Gastrocnemius medialis (tissue), 4 donors: Measurements from ENCODE around the gene KCNAB1. TPM values are rescaled to one million over a fixed set of nuclear protein-coding genes. Genes with fewer than 3 reads are reported as not detected.

ENCODE experiments used
- ATAC-seq, 2 donors: fragments of 150-250 bp; one replicate each; pipeline ENCODE4 v1.9.1; 2016
- DNase-seq, 2 donors: peaks; one replicate each; pipeline ENCODE4 v3.0.0-alpha.2; 2019
- H3K27ac ChIP-seq, 4 donors: fragments of 200-600 bp; sonication (generic); 1 replicate in 1 of 4; 2 replicates in 3 of 4; pipeline ENCODE4 v1.5.1; 2016 to 2018; ENCODE audit warnings: mild to moderate bottlenecking in 2 of 4, moderate library complexity in 1 of 4
- H3K27me3 ChIP-seq, 3 donors: fragments of 200-600 bp; sonication (generic) in 2 of 3; 1 replicate in 1 of 3; 2 replicates in 2 of 3; pipeline versions ENCODE4 v1.5.1 to v1.6.0; 2016 to 2019; ENCODE audit warnings: mild to moderate bottlenecking in 1 of 3, moderate library complexity in 1 of 3
- H3K36me3 ChIP-seq, 2 donors: fragments of 200-600 bp; sonication (generic) in 1 of 2; one replicate each; pipeline ENCODE4 v1.5.1; 2017 to 2018
- H3K4me1 ChIP-seq, 2 donors: fragments of 200-600 bp; sonication (generic) in 1 of 2; one replicate each; pipeline ENCODE4 v1.5.1; 2016 to 2017; ENCODE audit warnings: mild to moderate bottlenecking in 2 of 2
- H3K4me3 ChIP-seq, 4 donors: fragments of 200-600 bp; sonication (generic) in 3 of 4; 1 replicate in 1 of 4; 2 replicates in 3 of 4; pipeline ENCODE4 v1.5.1; 2016 to 2019; ENCODE audit warnings: mild to moderate bottlenecking in 2 of 4
- H3K9me3 ChIP-seq, 3 donors: fragments of 200-600 bp; sonication (generic) in 2 of 3; 1 replicate in 1 of 3; 2 replicates in 2 of 3; pipeline ENCODE4 v1.5.1; 2016 to 2019
- POLR2A ChIP-seq, 2 donors: fragments of 450-650 bp; IDR thresholded peaks; one replicate each; pipeline ENCODE4 v1.6.1; 2017; ENCODE audit warnings: antibody characterized with exemption in 2 of 2, mild to moderate bottlenecking in 2 of 2, moderate library complexity in 2 of 2
- in situ Hi-C, 4 donors: fragments of 200-750 bp; cut with MboI; loops; one replicate each; pipeline versions ENCODE4 v1.15.0 to v1.8.0; 2017; ENCODE audit warnings: low sequenced_read_pairs in 4 of 4
- intact Hi-C: fragments of 100-400 bp; cut with DNase I; formaldehyde crosslinking; loops from one replicate; pipeline ENCODE4 v1.15.1; 2023; ENCODE audit warnings: low total_unique reads
- total RNA-seq, 4 donors: library from RNA; depleted of rRNA; stranded (reverse); fragments of >200 nt; gene quantifications; one replicate each; pipeline versions ENCODE4 v1.1.0 to v1.2.3, GENCODE V29; 2016
- TF ChIP-seq, protein P1 (sequence below), 5 experiments: fragments of 450-650 bp in 3 of 5; fragments of 200-600 bp in 2 of 5; sonication (generic) in 2 of 5; IDR thresholded peaks in 4 of 5; conservative IDR thresholded peaks in 1 of 5; 1 replicate in 4 of 5; 2 replicates in 1 of 5; pipeline ENCODE4 v1.5.1; 2016 to 2019; ENCODE audit warnings: antibody characterized with exemption in 5 of 5, mild to moderate bottlenecking in 3 of 5, moderate library complexity in 3 of 5

The KCNAB1 gene
- total RNA-seq, 4 donors from 2014 or later: 0.46 to 3.6 (median 1.9) TPM

DNA sequence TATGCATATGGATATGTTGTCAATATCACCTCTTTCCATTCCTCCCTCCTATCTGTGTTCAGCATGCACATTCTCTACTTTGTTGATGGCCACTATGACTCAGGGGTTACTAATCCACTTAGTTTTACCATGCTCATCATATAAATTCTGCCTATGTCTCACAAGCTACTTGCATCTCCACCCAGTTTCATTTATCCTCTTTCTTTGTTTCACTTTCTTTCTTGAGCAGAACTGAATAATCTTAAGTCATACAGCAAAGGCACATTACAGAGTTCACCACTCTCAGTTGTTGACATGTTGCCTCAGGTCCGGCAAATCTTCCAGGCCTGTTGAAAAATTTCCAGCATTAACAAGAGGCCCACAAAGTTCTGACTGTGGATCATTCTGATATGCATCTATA, 363.0 kb downstream of the KCNAB1 start:
- Histone ChIP-seq H3K4me3 (no peak overlapping the region), H3K27me3 (no peaks in the 10 kb centered on the region), H3K9me3 (no peaks in the 10 kb centered on the region), H3K4me1 (peaks cover 0 to 3% of the 10 kb centered on the region in 2 donors), H3K27ac (peak overlapping the region in 2 of 4 donors; percentile 2 to 7), H3K36me3 (no peaks in the 10 kb centered on the region)
- in situ Hi-C loops: no loop called here
- DNase-seq (no peak), ATAC-seq (no peak)
- intact Hi-C loops: no loop called here
- no peak for TF ChIP-seq POLR2A (IDR thresholded peaks at IDR 0.05)
- TF ChIP-seq, protein P1, sequence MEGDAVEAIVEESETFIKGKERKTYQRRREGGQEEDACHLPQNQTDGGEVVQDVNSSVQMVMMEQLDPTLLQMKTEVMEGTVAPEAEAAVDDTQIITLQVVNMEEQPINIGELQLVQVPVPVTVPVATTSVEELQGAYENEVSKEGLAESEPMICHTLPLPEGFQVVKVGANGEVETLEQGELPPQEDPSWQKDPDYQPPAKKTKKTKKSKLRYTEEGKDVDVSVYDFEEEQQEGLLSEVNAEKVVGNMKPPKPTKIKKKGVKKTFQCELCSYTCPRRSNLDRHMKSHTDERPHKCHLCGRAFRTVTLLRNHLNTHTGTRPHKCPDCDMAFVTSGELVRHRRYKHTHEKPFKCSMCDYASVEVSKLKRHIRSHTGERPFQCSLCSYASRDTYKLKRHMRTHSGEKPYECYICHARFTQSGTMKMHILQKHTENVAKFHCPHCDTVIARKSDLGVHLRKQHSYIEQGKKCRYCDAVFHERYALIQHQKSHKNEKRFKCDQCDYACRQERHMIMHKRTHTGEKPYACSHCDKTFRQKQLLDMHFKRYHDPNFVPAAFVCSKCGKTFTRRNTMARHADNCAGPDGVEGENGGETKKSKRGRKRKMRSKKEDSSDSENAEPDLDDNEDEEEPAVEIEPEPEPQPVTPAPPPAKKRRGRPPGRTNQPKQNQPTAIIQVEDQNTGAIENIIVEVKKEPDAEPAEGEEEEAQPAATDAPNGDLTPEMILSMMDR (IDR thresholded peaks at IDR 0.05 in 4 of 5, conservative IDR thresholded peaks at IDR 0.05 in 1 of 5): no peak

- peak in 1 of 2 donors; percentile 50 for ATAC-seq
- in situ Hi-C loops (no loop called here), intact Hi-C loops (no loop called here)
- Histone ChIP-seq H3K27me3 (no peaks in the 10 kb centered on the region), H3K27ac (peak overlapping the region in 3 of 4 donors; percentile 2 to 26 (median 7)), H3K9me3 (no peaks in the 10 kb centered on the region), H3K4me3 (no peak overlapping the region), H3K36me3 (no peaks in the 10 kb centered on the region), H3K4me1 (peaks cover 0 to 3% of the 10 kb centered on the region in 2 donors)
- no peak for DNase-seq
- no peak for TF ChIP-seq POLR2A (IDR thresholded peaks at IDR 0.05)
- TF ChIP-seq, protein P1 (IDR thresholded peaks at IDR 0.05 in 4 of 5, conservative IDR thresholded peaks at IDR 0.05 in 1 of 5): no peak
Measured at GRCh38 chr3:156483961-156484787, 363.8 kb downstream of the KCNAB1 start.

DNA sequence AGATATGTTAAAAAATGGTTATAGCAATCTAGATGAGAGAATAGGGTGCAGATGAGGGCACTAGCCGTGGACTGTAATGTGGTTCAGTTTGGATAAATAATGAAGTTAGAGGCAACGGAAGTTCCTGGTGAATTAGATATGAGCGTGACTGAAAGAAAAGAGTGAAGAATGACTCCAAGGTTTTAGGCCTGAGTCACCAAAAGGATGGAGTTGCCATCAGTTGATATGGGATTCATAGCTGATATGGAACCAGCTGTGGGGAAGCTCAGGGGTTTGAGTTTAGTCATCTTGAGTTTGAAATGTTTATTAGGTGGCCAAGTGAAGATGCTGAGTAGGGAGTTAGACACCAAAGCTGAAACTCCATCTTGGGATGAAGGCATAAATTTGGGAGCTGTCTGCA, 368.4 kb downstream of the KCNAB1 start:
- in situ Hi-C loops: no loop called here
- Histone ChIP-seq H3K27me3 (no peaks in the 10 kb centered on the region), H3K4me1 (peaks cover 0 to 3% of the 10 kb centered on the region in 2 donors), H3K27ac (no peak overlapping the region), H3K4me3 (no peak overlapping the region), H3K36me3 (no peaks in the 10 kb centered on the region), H3K9me3 (no peaks in the 10 kb centered on the region)
- TF ChIP-seq, protein P1 (IDR thresholded peaks at IDR 0.05 in 4 of 5, conservative IDR thresholded peaks at IDR 0.05 in 1 of 5): no peak
- no peak for TF ChIP-seq POLR2A (IDR thresholded peaks at IDR 0.05)
- ATAC-seq: no peak
- no peak for DNase-seq
- intact Hi-C loops: no loop called here

GRCh38 chr3:156489462-156489911, 369.1 kb downstream of the KCNAB1 start:
- H3K9me3 ChIP-seq: no peaks in the 10 kb centered on the region
- H3K4me3 ChIP-seq: no peak overlapping the region
- DNase-seq (no peak), ATAC-seq (no peak)
- no peaks in the 10 kb centered on the region for H3K4me1 ChIP-seq
- intact Hi-C loops: no loop called here
- H3K36me3 ChIP-seq: no peaks in the 10 kb centered on the region
- in situ Hi-C loops: no loop called here
- H3K27me3 ChIP-seq: no peaks in the 10 kb centered on the region
- no peak overlapping the region for H3K27ac ChIP-seq
- no peak for TF ChIP-seq POLR2A (IDR thresholded peaks at IDR 0.05)
- TF ChIP-seq, protein P1 (IDR thresholded peaks at IDR 0.05 in 4 of 5, conservative IDR thresholded peaks at IDR 0.05 in 1 of 5): no peak
